Sciatic nerve (tissue), 2 donors: ENCODE results near the gene GPER1. TPM values are rescaled to one million over a fixed set of nuclear protein-coding genes. Genes with fewer than 3 reads are reported as not detected.
A peak's percentile ranks its signal among the peaks of the same experiment; 100 is the strongest.
"Not testable (repeated sequence)": the region's sequence is repeated elsewhere in the genome, so short reads cannot be mapped to it uniquely, and the experiment has no call there.

ENCODE experiments used
- ATAC-seq: fragments of 200-7000 bp; cut with Tn5 transposase; one replicate; pipeline ENCODE4 v1.9.1; 2020; ENCODE audit warnings: mild to moderate bottlenecking, moderate library complexity
- DNase-seq: peaks from one replicate; pipeline ENCODE4 v3.0.0-alpha.2; 2020; ENCODE audit warnings: low spot score
- intact Hi-C: fragments of 100-400 bp; cut with DNase I; formaldehyde crosslinking; loops from one replicate; pipeline ENCODE4 v1.14.2; 2022
- total RNA-seq: library from RNA; stranded (reverse); fragmentation: NEBNext Ultra II Directional; extraction: Animal tissue kit (Norgen Biotek cat#: 25700); gene quantifications from one replicate; pipeline ENCODE4 v1.2.1, GENCODE V29; 2021
- donor health status: DM: no; HTN: no; CAD: no.
- donor health status: DM: no; HTN: no; CAD: no.

The GPER1 gene
- total RNA-seq, 1 donor from 2014 or later: 11.1 TPM

- ATAC-seq (peak; percentile 96), DNase-seq (peak; percentile 90)
- intact Hi-C loops: loop anchor here (5.0 kb wide), 1 partner anchor 36 kb away; the partner anchor contains the start of gene GPER1
These were observed 35.8 kb downstream of the GPER1 start for GRCh38 chr7:1123715-1124114.

- ATAC-seq (peak; percentile 47), DNase-seq (peak; percentile 61)
- intact Hi-C loops: loop anchor here (5.0 kb wide), 1 partner anchor 37 kb away; the partner anchor contains the start of gene GPER1
These were observed 36.3 kb downstream of the GPER1 start for GRCh38 chr7:1124164-1124563.

DNA sequence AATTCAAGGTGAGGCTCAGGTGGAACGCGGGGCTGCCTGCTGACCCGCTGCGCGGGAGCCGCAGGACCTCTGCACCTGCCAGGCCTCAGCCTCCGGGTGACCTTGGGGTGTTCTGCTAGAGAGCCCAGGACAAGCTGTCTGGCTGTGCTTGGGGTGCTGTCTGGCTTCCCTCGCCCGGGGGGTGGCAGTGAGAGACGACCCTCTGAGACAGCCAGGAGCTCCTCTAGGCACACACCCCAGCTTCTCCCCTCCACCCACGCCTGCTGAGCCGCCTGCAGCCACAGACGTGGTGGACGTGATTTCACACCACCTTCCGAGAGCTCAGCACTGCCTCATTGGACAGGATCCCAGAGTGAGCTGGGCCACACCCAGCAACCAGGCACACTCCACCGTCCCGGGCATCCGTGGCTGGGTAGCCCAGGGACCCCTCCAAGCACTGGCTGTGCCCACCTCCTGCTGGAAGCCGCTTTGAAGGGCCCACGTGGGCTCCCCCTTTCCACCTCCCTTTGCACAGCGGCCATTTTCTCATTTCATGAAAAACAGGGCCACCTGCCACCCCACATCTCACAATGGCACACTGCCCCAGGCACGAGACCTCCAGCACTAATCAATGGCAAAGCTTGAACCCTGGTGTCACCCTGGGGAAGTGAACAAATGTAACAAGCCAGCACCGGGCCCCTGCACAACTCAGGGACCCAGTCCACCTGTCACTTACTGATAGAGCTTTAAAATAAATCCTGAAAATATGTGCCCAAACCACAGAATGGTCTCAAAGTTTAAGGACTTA, 37.1 kb downstream of the GPER1 start:
- intact Hi-C loops: loop anchor here (5.0 kb wide), 1 partner anchor 38 kb away; the partner anchor contains the start of gene GPER1
- peak; percentile 12 for ATAC-seq
- peak; percentile 57 for DNase-seq

- no peak for ATAC-seq
- DNase-seq: peak; percentile 56
- intact Hi-C loops: no loop called here
These were observed 37.7 kb downstream of the GPER1 start for GRCh38 chr7:1125603-1125969.

- ATAC-seq: no peak
- DNase-seq: peak; percentile 50
- intact Hi-C loops: no loop called here
These were observed 39.1 kb downstream of the GPER1 start for GRCh38 chr7:1127001-1127400.

GRCh38 chr7:1129431-1129830, 41.5 kb downstream of the GPER1 start:
- DNase-seq (peak; percentile 25), ATAC-seq (no peak)
- intact Hi-C loops: no loop called here

- ATAC-seq (no peak), DNase-seq (peak; percentile 51)
- intact Hi-C loops: no loop called here
These were observed 42.4 kb downstream of the GPER1 start for GRCh38 chr7:1130021-1130990.

- DNase-seq (no peak), ATAC-seq (no peak)
- intact Hi-C loops: no loop called here
These were observed 43.8 kb downstream of the GPER1 start for GRCh38 chr7:1131471-1132265.

- ATAC-seq: no peak
- intact Hi-C loops: no loop called here
- DNase-seq: peak; percentile 8
These were observed 47.0 kb downstream of the GPER1 start for GRCh38 chr7:1134951-1135350.

GRCh38 chr7:1136841-1137516, 49.1 kb downstream of the GPER1 start:
- ATAC-seq: no peak
- intact Hi-C loops: no loop called here
- peak; percentile 37 for DNase-seq

GRCh38 chr7:1137517-1138167, 49.7 kb downstream of the GPER1 start:
- peak; percentile 58 for DNase-seq
- intact Hi-C loops: no loop called here

DNA sequence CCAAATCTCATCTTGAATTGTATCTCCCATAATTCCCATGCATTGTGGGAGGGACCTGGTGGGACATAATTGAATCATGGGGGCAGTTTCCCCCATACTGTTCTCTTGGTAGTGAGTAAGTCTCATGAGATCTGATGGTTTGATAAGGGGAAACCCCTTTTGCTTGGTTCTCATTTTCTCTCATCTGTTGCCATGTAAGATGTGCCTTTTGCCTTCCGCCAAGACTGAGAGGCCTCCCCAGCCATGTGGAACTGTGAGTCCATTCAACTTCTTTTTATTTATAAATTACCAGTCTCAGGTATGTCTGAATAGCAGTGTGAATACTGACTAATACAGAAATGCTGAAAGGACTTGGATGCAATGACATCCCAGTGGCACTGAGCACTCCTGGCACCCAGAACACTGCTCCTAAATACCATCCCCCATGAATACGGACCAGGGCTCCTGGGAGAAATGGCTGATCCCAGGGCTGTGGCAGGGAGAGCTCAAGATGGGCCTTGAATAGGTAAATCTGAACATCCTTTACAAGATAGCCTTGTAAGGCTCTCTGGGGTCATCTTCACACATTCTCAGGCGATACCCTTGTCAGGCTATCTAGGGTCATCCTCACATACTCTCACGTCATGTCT, 52.7 kb downstream of the GPER1 start:
- intact Hi-C loops: no loop called here

More at GRCh38 chr7:1137517-1138167, 49.7 kb downstream of the GPER1 start:
- peak; percentile 45 for ATAC-seq

DNA sequence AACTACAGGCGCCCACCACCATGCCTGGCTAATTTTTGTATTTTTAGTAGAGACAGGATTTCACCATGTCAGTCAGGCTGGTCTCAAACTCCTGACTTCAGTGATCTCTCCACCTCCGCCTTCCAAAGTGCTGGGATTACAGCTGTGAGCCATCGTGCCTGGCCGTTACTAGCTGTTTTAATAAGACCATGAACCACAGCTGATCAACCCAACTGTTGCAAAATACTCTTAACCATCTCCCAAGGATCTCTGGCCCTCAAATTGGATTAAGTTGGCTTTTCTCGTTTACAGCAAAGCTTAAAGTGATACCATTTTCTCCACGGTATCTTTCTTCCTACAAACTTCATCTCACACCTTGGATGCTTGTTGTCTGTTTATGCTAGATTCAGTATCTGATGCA, 53.7 kb downstream of the GPER1 start:
- ATAC-seq (no peak), DNase-seq (peak; percentile 31)
- intact Hi-C loops: no loop called here

More for the DNA sequence above, 52.7 kb downstream of the GPER1 start:
- ATAC-seq: no peak
- peak; percentile 13 for DNase-seq

DNA sequence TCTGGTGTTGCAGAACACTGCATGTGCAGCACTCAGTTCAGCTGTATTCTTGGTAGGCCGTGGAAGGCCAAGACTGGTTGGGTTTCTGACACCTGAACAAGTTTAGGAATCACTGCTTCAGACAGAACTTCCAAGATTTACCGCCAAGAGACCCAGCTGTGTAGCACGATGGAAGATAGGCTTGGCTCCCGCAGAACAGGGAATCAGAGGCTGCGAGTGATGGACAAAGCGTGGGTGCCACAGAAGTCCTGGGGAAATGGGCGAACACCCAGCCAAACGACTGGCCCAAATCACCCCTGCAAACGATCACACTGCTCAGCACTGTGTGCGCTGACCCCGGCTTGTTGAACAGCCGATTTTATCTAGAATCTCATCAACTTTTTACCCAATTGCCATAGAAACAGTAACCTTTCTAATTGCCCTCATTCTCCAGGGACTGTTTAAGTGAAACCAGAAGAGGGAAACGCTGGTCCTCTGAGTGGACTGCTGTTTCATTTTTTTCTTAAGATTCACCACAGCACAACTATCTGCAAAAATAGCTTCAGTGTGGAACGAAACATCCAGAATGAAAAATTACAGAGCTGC, 54.2 kb downstream of the GPER1 start:
- intact Hi-C loops: no loop called here
- ATAC-seq (no peak), DNase-seq (peak; percentile 38)

DNA sequence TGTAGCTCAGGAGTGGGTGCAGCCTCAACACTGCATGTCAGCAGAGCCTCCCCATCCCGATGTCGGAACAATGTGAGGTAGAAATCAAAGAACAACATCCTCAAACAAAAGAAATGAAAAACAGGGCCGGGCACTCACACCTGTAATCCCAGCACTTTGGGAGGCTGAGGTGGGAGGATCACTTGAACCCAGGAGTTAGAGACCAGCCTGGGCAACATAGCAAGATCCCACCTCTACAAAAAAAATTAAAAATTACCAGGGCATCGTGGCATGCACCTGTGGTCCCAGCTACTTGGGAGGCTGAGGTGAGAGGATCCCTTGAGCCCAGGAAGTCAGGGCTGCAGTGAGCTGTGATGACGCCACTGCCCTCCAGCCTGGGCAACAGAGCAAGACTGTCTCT, 55.1 kb downstream of the GPER1 start:
- ATAC-seq, intact Hi-C loops: not testable (repeated sequence)
- peak; percentile 13 for DNase-seq
